Tibial artery (tissue), 4 donors: ENCODE measurements around the gene FCRL6.

Source experiments
- DNase-seq, 2 donors: peaks; one replicate each; pipeline ENCODE4 v3.0.0-alpha.2; 2019
- H3K27ac ChIP-seq, 2 donors: fragments of 200-600 bp; sonication (generic) in 1 of 2; 1 replicate in 1 of 2; 2 replicates in 1 of 2; pipeline ENCODE4 v1.5.1; 2018 to 2019; ENCODE audit warnings: mild to moderate bottlenecking in 1 of 2
- H3K27me3 ChIP-seq, 2 donors: fragments of 200-600 bp; sonication (generic) in 1 of 2; one replicate each; pipeline versions ENCODE4 v1.5.1 to v1.6.0; 2016 to 2019
- H3K36me3 ChIP-seq, 3 donors: fragments of 200-600 bp; sonication (generic) in 2 of 3; one replicate each; pipeline ENCODE4 v1.5.1; 2016 to 2019; ENCODE audit warnings: mild to moderate bottlenecking in 2 of 3
- H3K4me1 ChIP-seq, 4 donors: fragments of 200-600 bp; sonication (generic) in 2 of 4; 1 replicate in 3 of 4; 2 replicates in 1 of 4; pipeline ENCODE4 v1.5.1; 2016 to 2019
- H3K4me3 ChIP-seq, 2 donors: fragments of 200-600 bp; sonication (generic) in 1 of 2; 1 replicate in 1 of 2; 2 replicates in 1 of 2; pipeline ENCODE4 v1.5.1; 2018 to 2019; ENCODE audit warnings: mild to moderate bottlenecking in 2 of 2
- H3K9me3 ChIP-seq, 3 donors: fragments of 200-600 bp; sonication (generic) in 1 of 3; one replicate each; pipeline ENCODE4 v1.5.1; 2016 to 2019
- CTCF ChIP-seq, 2 experiments: fragments of 200-600 bp in 1 of 2; fragments of 450-650 bp in 1 of 2; IDR thresholded peaks; one replicate each; pipeline ENCODE4 v1.5.1; 2017 to 2019; ENCODE audit warnings: antibody characterized with exemption in 2 of 2, mild to moderate bottlenecking in 1 of 2, moderate library complexity in 1 of 2
- intact Hi-C: fragments of 100-400 bp; cut with DNase I; formaldehyde crosslinking; loops from one replicate; pipeline ENCODE4 v1.15.0; 2023; ENCODE audit warnings: low total_unique reads

Gene FCRL6

DNA sequence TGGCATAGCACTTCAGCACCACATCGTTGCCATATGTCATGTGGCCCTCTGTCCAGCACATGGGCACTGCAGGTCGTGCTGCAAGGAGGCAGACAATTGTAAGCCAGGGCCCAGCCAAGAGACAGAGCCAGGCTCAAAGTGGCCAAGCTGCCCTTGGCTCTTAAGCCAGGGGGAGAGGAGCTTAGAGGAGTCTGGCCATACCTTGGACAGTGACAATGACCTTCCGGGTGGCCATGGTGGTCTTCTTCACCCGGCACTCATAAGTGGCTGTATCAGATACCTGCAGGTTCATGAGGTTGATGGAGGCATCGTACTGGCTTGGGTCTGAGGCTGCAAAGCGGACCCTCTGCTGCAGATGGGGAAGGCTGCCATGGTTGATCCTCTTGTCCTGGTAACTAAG, 55.7 kb downstream of the FCRL6 start:
- intact Hi-C loops, result loop anchor here (10.0 kb wide), 1 partner anchor 67 kb away; the partner anchor contains the start of gene TAGLN2
- TF ChIP-seq CTCF (IDR thresholded peaks at IDR 0.05), result no peak

DNA sequence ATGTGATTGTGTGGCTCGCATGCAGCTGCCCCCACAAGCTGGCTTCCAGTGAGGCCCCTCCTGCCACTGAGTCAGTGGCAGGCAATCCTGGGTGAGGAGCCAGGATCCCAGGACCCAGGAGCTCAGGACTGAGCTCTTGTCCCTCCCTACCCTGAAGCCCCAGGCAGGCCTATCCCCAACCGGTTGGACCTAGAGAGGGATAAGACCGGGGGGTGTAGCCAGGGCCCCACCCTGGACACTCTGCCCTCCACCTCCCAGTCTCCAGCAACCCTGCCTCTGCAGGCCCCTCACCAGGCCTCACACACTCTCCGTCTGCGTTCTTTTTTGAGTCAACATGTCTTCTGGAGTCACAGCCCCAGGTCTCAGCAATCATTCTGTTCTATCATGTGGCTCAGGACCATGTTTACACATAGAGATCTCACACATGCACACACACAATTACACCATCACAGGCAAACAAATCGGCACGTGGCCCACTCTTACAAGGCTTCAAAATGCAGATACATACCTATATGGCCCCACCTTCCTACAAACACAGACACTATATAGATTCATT, 57.7 kb downstream of the FCRL6 start:
- Histone ChIP-seq H3K9me3 (no peaks in the 10 kb centered on the region), H3K27me3 (no peaks in the 10 kb centered on the region), H3K4me3 (no peak overlapping the region), H3K27ac (no peak overlapping the region), H3K4me1 (peaks cover 0 to 11% (median 4%) of the 10 kb centered on the region in 4 donors), H3K36me3 (peaks cover 0 to 9% (median 3%) of the 10 kb centered on the region in 3 donors)
- DNase-seq, result no peak
- intact Hi-C loops, result loop anchor here (10.0 kb wide), 1 partner anchor 65 kb away; the partner anchor contains the start of gene TAGLN2
- TF ChIP-seq CTCF (IDR thresholded peaks at IDR 0.05), result no peak

More for the DNA sequence above, 55.7 kb downstream of the FCRL6 start:
- Histone ChIP-seq H3K27me3 (no peaks in the 10 kb centered on the region), H3K9me3 (no peaks in the 10 kb centered on the region), H3K27ac (no peak overlapping the region), H3K4me1 (peaks cover 0 to 19% (median 11%) of the 10 kb centered on the region in 4 donors), H3K36me3 (peaks cover 0 to 9% (median 3%) of the 10 kb centered on the region in 3 donors), H3K4me3 (no peak overlapping the region)
- no peak for DNase-seq

GRCh38 chr1:159860456-159860855, 58.3 kb downstream of the FCRL6 start:
- no peak for TF ChIP-seq CTCF (IDR thresholded peaks at IDR 0.05)
- Histone ChIP-seq H3K4me1 (peaks cover 0 to 5% (median 2%) of the 10 kb centered on the region in 4 donors), H3K4me3 (no peak overlapping the region), H3K27me3 (no peaks in the 10 kb centered on the region), H3K27ac (no peak overlapping the region), H3K36me3 (peaks cover 0 to 9% (median 3%) of the 10 kb centered on the region in 3 donors), H3K9me3 (no peaks in the 10 kb centered on the region)
- no peak for DNase-seq
- intact Hi-C loops, result no loop called here

DNA sequence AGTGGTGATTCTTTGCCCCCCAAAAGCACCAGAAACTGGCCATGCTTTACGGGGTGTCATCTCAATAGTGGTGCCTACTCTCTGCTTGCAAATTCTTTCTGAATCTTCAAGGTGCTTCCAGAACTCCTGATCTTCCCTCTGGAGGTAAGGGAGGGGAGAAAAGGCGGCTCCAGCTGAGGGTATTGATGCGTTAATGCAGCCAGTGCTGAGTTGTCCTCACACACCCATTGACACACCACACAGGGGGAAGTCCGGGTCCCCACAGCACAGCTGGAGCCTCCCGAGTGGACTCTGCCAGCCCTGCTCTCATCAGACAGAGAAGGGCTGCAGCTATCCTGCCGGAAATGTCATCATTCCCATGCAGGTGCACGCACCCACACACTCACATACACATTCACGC, 59.1 kb downstream of the FCRL6 start:
- Histone ChIP-seq H3K9me3 (no peaks in the 10 kb centered on the region), H3K27ac (no peak overlapping the region), H3K4me1 (no peaks in the 10 kb centered on the region), H3K27me3 (no peaks in the 10 kb centered on the region), H3K36me3 (peaks cover 0 to 9% (median 3%) of the 10 kb centered on the region in 3 donors), H3K4me3 (no peak overlapping the region)
- intact Hi-C loops, result no loop called here
- TF ChIP-seq CTCF (IDR thresholded peaks at IDR 0.05), result no peak
- no peak for DNase-seq

- no peak for DNase-seq
- Histone ChIP-seq H3K27ac (no peak overlapping the region), H3K27me3 (no peaks in the 10 kb centered on the region), H3K4me3 (no peak overlapping the region), H3K36me3 (peaks cover 0 to 9% (median 3%) of the 10 kb centered on the region in 3 donors), H3K9me3 (no peaks in the 10 kb centered on the region), H3K4me1 (no peaks in the 10 kb centered on the region)
- TF ChIP-seq CTCF (IDR thresholded peaks at IDR 0.05), result no peak
- intact Hi-C loops, result no loop called here
Measured at GRCh38 chr1:159862031-159862430, 59.9 kb downstream of the FCRL6 start.
